Vagina (tissue), 2 donors: ENCODE data around the gene BACH1.

Experiments
- POLR2A ChIP-seq, 2 donors: fragments of 450-650 bp; IDR thresholded peaks; one replicate each; pipeline ENCODE4 v1.6.1; 2017; ENCODE audit warnings: antibody characterized with exemption in 2 of 2, mild to moderate bottlenecking in 2 of 2, moderate library complexity in 2 of 2
- POLR2AphosphoS5 ChIP-seq, 2 donors: sonication (generic); formaldehyde crosslinking; IDR thresholded peaks; one replicate each; pipeline ENCODE4 v1.9.0; 2017; ENCODE audit warnings: antibody characterized with exemption in 2 of 2, mild to moderate bottlenecking in 2 of 2, low read depth in 1 of 2; ENCODE audit not compliant: insufficient read depth in 1 of 2
- TF ChIP-seq, protein P1 (sequence below), 3 experiments: fragments of 450-650 bp in 2 of 3; fragments of 200-600 bp in 1 of 3; sonication (generic) in 1 of 3; IDR thresholded peaks; one replicate each; pipeline ENCODE4 v1.5.1; 2017 to 2019; ENCODE audit warnings: antibody characterized with exemption in 3 of 3, mild to moderate bottlenecking in 2 of 3, moderate library complexity in 2 of 3

DNA sequence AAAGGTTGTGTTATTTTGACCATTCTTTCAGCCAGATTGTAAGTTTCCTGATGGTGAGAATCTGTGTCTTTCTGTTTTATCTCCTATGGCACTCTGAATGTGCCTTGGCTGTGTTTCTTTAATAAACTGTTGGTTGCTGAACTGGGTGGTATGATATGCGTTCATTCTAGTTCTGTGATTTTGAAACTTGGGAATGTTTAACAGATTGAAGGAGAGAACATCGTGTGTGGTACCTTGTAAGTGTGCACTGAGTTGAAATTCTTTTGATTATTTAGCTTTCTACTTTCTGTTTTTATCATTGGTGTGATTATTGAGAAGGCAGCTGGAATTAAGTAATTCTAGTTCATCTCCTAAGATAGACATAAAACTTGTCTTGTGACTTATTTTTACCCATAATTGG lies 4.6 kb downstream of the BACH1 start:
- TF ChIP-seq, protein P1, sequence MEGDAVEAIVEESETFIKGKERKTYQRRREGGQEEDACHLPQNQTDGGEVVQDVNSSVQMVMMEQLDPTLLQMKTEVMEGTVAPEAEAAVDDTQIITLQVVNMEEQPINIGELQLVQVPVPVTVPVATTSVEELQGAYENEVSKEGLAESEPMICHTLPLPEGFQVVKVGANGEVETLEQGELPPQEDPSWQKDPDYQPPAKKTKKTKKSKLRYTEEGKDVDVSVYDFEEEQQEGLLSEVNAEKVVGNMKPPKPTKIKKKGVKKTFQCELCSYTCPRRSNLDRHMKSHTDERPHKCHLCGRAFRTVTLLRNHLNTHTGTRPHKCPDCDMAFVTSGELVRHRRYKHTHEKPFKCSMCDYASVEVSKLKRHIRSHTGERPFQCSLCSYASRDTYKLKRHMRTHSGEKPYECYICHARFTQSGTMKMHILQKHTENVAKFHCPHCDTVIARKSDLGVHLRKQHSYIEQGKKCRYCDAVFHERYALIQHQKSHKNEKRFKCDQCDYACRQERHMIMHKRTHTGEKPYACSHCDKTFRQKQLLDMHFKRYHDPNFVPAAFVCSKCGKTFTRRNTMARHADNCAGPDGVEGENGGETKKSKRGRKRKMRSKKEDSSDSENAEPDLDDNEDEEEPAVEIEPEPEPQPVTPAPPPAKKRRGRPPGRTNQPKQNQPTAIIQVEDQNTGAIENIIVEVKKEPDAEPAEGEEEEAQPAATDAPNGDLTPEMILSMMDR (IDR thresholded peaks at IDR 0.05): no peak
- TF ChIP-seq POLR2AphosphoS5 (IDR thresholded peaks at IDR 0.05; ENCODE audit: insufficient read depth in 1 of 2, low read depth in 1 of 2) (no peak), POLR2A (IDR thresholded peaks at IDR 0.05) (no peak)
